ENCODE results near the gene BRINP3.

GRCh38 chr1:190098107-190098506 lies 379.6 kb downstream of the BRINP3 start:
- TF ChIP-seq CTCF (IDR thresholded peaks at IDR 0.05; ENCODE audit: low read length) (no peak), EZH2 (IDR thresholded peaks at IDR 0.05; ENCODE audit: borderline replicate concordance, low read length) (no peak)
